ENCODE measurements around the gene KCMF1. TPM values are rescaled to one million over a fixed set of nuclear protein-coding genes. Genes with fewer than 3 reads are reported as not detected.

Gene KCMF1
- polyA plus RNA-seq, 1 of the 3 experiments (the other 2 are of a cell fraction), result 37.0 TPM

- H3K4me1 ChIP-seq (ENCODE audit: control insufficient read depth in 1 of 2, insufficient read depth in 2 of 2, low read depth in 1 of 2, low read length in 1 of 2), result peaks cover 0 to 26% of the 10 kb centered on the region in 2 experiments; a peak in 3 of 4 replicates
- no peaks in the 10 kb centered on the region for H3K9me2 ChIP-seq
- H4K20me1 ChIP-seq (ENCODE audit: insufficient read depth), result peaks cover 96% of the 10 kb centered on the region
- H3K27me3 ChIP-seq (ENCODE audit: insufficient read depth), result no peaks in the 10 kb centered on the region
- CTCF ChIA-PET, result interaction anchor here (1.0 to 2.7 kb wide), 6 partner anchors 8 to 85 kb away, joined by 3 to 12 read pairs (median 6); no protein-coding TSS in a partner anchor
- H3K36me3 ChIP-seq (replicated peaks in 1 of 2; ENCODE audit: control insufficient read depth in 1 of 2, insufficient read depth in 2 of 2, low read length in 1 of 2), result peaks cover 3 to 25% of the 10 kb centered on the region in 2 experiments
- no peak overlapping the region for H3K4me3 ChIP-seq (ENCODE audit: low read depth in 2 of 2, low read length in 1 of 2)
- H2AFZ ChIP-seq (ENCODE audit: low read depth), result no peak overlapping the region
- DNase-seq, result no peak
- POLR2A ChIA-PET, result no interaction called here
- no peak overlapping the region for H3K4me2 ChIP-seq
- TF ChIP-seq CHD2 (IDR thresholded peaks at IDR 0.05; ENCODE audit: low read length, partially characterized antibody) (no peak), RCOR1 (IDR thresholded peaks at IDR 0.05; ENCODE audit: low read length) (no peak), RXRA (IDR thresholded peaks at IDR 0.05; ENCODE audit: borderline replicate concordance, low read depth) (no peak)
- WGBS (ENCODE audit: low lambda C conversion rate), result 93% methylated on average over 3 of the region's 3 CpGs
- H3K79me2 ChIP-seq (ENCODE audit: insufficient read depth), result peaks cover 97% of the 10 kb centered on the region
- H3K9ac ChIP-seq, result no peak overlapping the region
- H3K27ac ChIP-seq (ENCODE audit: low read depth in 2 of 2, low read length in 1 of 2), result no peak overlapping the region
- H3K9me3 ChIP-seq, result no peaks in the 10 kb centered on the region
- H3F3A ChIP-seq (replicated peaks; ENCODE audit: insufficient read depth), result peaks cover 34% of the 10 kb centered on the region
These were observed 40.1 kb downstream of the KCMF1 start for GRCh38 chr2:85011098-85011497.

- ChIA-PET CTCF (interaction anchor here (0.6 to 2.7 kb wide), 6 partner anchors 9 to 86 kb away, joined by 3 to 12 read pairs (median 4); no protein-coding TSS in a partner anchor), POLR2A (no interaction called here)
- 78% methylated on average over 3 of the region's 3 CpGs for WGBS (ENCODE audit: low lambda C conversion rate)
- Histone ChIP-seq H3K9me3 (no peaks in the 10 kb centered on the region), H3K27ac (ENCODE audit: low read depth in 2 of 2, low read length in 1 of 2) (no peak overlapping the region), H3F3A (replicated peaks; ENCODE audit: insufficient read depth) (peaks cover 35% of the 10 kb centered on the region), H3K9me2 (no peaks in the 10 kb centered on the region), H4K20me1 (ENCODE audit: insufficient read depth) (peaks cover 96% of the 10 kb centered on the region), H2AFZ (ENCODE audit: low read depth) (no peak overlapping the region), H3K27me3 (ENCODE audit: insufficient read depth) (no peaks in the 10 kb centered on the region), H3K4me2 (no peak overlapping the region), H3K9ac (no peak overlapping the region), H3K4me1 (ENCODE audit: control insufficient read depth in 1 of 2, insufficient read depth in 2 of 2, low read depth in 1 of 2, low read length in 1 of 2) (peaks cover 0 to 32% of the 10 kb centered on the region in 2 experiments; a peak in 3 of 4 replicates), H3K79me2 (ENCODE audit: insufficient read depth) (peaks cover 97% of the 10 kb centered on the region), H3K4me3 (ENCODE audit: low read depth in 2 of 2, low read length in 1 of 2) (no peak overlapping the region), H3K36me3 (replicated peaks in 1 of 2; ENCODE audit: control insufficient read depth in 1 of 2, insufficient read depth in 2 of 2, low read length in 1 of 2) (peaks cover 3 to 25% of the 10 kb centered on the region in 2 experiments)
- TF ChIP-seq CTCF (IDR thresholded peaks at IDR 0.05), result peak; percentile 41
- no peak for TF ChIP-seq RXRA (IDR thresholded peaks at IDR 0.05; ENCODE audit: borderline replicate concordance, low read depth)
- peak; percentile 25 for DNase-seq
These were observed 40.8 kb downstream of the KCMF1 start for GRCh38 chr2:85011747-85012146.

GRCh38 chr2:85012431-85012830 is 41.5 kb downstream of the KCMF1 start:
- no peak for TF ChIP-seq RXRA (IDR thresholded peaks at IDR 0.05; ENCODE audit: borderline replicate concordance, low read depth)
- no peak for TF ChIP-seq RFX5 (IDR thresholded peaks at IDR 0.05; ENCODE audit: low read length)
- TF ChIP-seq USF1 (IDR thresholded peaks at IDR 0.05; ENCODE audit: borderline replicate concordance, low read depth), result no peak
- no peak for TF ChIP-seq FOXJ3 (CRISPR knock-in tag; IDR thresholded peaks at IDR 0.05)
- TF ChIP-seq POLR2AphosphoS5 (IDR thresholded peaks at IDR 0.05; ENCODE audit: low read depth, low read length), result no peak
- no peak for TF ChIP-seq MEF2A (IDR thresholded peaks at IDR 0.05; ENCODE audit: borderline replicate concordance, low read depth)
- no peak for TF ChIP-seq EZH2phosphoT487 (IDR thresholded peaks at IDR 0.05; ENCODE audit: borderline replicate concordance, low read depth)
- TF ChIP-seq YY1 (IDR thresholded peaks at IDR 0.05; ENCODE audit: low read depth), result no peak
- TF ChIP-seq TCF12 (IDR thresholded peaks at IDR 0.05), result no peak
- Histone ChIP-seq H3F3A (replicated peaks; ENCODE audit: insufficient read depth) (peaks cover 35% of the 10 kb centered on the region), H3K9me2 (no peaks in the 10 kb centered on the region), H3K4me1 (ENCODE audit: control insufficient read depth in 1 of 2, insufficient read depth in 2 of 2, low read depth in 1 of 2, low read length in 1 of 2) (peaks cover 0 to 36% of the 10 kb centered on the region in 2 experiments; a peak in 3 of 4 replicates), H3K9me3 (no peaks in the 10 kb centered on the region), H3K36me3 (replicated peaks in 1 of 2; ENCODE audit: control insufficient read depth in 1 of 2, insufficient read depth in 2 of 2, low read length in 1 of 2) (peaks cover 3 to 22% of the 10 kb centered on the region in 2 experiments), H2AFZ (ENCODE audit: low read depth) (no peak overlapping the region), H3K9ac (no peak overlapping the region), H3K4me3 (ENCODE audit: low read depth in 2 of 2, low read length in 1 of 2) (no peak overlapping the region), H3K27me3 (ENCODE audit: insufficient read depth) (no peaks in the 10 kb centered on the region), H3K27ac (ENCODE audit: low read depth in 2 of 2, low read length in 1 of 2) (no peak overlapping the region), H3K79me2 (ENCODE audit: insufficient read depth) (peaks cover 97% of the 10 kb centered on the region), H4K20me1 (ENCODE audit: insufficient read depth) (peaks cover 94% of the 10 kb centered on the region), H3K4me2 (no peak overlapping the region)
- POLR2A ChIA-PET, result no interaction called here
- CTCF ChIA-PET, result interaction anchor here (0.6 to 2.7 kb wide), 5 partner anchors 10 to 87 kb away, joined by 3 to 12 read pairs (median 5); no protein-coding TSS in a partner anchor
- DNase-seq, result no peak
- 96% methylated on average over 4 of the region's 4 CpGs for WGBS (ENCODE audit: low lambda C conversion rate)
